Activated naive CD8-positive, alpha-beta T cell treated with anti-CD3 and anti-CD28 coated beads for 36 hours (primary cell): Measurements from ENCODE around the gene NEU2. TPM values are rescaled to one million over a fixed set of nuclear protein-coding genes. Genes with fewer than 3 reads are reported as not detected.

Experiments
- DNase-seq: peaks from one replicate; pipeline ENCODE4 v3.0.0; 2021
- H3K27ac Mint-ChIP-seq: one replicate; pipeline ENCODE4 v1.8.0; 2022; ENCODE audit warnings: mild to moderate bottlenecking, moderate library complexity, mixed read lengths
- H3K27me3 Mint-ChIP-seq: one replicate; pipeline ENCODE4 v1.8.0; 2022; ENCODE audit warnings: mild to moderate bottlenecking, mixed read lengths
- H3K36me3 Mint-ChIP-seq: one replicate; pipeline ENCODE4 v1.8.0; 2021; ENCODE audit warnings: mild to moderate bottlenecking, mixed read lengths
- H3K4me1 Mint-ChIP-seq: one replicate; pipeline ENCODE4 v1.8.0; 2021; ENCODE audit warnings: mixed read lengths
- H3K4me3 Mint-ChIP-seq: one replicate; pipeline ENCODE4 v1.8.0; 2022; ENCODE audit warnings: mild to moderate bottlenecking, moderate library complexity, mixed read lengths
- H3K9me3 Mint-ChIP-seq: one replicate; pipeline ENCODE4 v1.8.0; 2022; ENCODE audit warnings: mixed read lengths
- total RNA-seq, 2 experiments: library from RNA; stranded (reverse); gene quantifications; one replicate each; pipeline ENCODE4 v1.2.3, GENCODE V29; 2021

The NEU2 gene
- not detected for total RNA-seq

DNA sequence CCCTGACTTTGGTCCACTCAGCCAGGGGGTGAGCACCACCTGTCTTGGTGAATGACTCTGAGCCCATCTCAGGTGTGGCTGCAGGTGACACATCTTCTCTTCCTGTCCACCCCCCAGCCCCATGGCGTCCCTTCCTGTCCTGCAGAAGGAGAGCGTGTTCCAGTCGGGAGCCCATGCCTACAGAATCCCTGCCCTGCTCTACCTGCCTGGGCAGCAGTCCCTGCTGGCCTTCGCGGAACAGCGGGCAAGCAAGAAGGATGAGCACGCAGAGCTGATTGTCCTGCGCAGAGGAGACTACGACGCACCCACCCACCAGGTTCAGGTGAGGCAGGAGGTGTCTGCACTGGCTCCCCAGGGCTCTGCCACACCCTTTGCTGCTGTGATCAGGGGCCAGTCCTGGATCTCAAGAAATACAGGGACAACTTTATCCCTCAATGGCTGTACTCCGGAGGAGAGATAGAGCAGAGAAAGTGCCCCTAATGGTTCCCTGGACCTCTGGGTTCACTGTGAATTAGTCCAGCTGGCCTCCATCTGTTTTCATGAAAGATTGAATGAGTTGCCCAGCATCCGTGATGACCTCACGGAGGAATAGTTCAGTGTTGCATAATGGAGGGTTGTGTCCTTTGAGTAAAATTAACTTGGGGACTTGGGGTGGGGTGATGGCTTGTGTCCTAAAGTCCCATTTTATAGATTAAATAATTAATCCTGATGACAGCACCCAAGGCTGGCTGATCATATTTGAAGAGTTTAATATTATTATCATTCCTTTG, at the start of gene NEU2:
NEU2 (plus strand) TSS at position 122 of the 770 bp plus-strand sequence; CDS start at position 122, 0 bp downstream.
- no peak within 1 kb of the TSS for H3K4me3 Mint-ChIP-seq
- DNase-seq = no peak
- no peaks in the 10 kb centered on the region for H3K36me3 Mint-ChIP-seq
- no peaks in the 10 kb centered on the region for H3K9me3 Mint-ChIP-seq
- H3K27me3 Mint-ChIP-seq = no peaks in the 10 kb centered on the region
- H3K27ac Mint-ChIP-seq = no peak within 1 kb of the TSS
- peaks cover 1% of the 10 kb centered on the region for H3K4me1 Mint-ChIP-seq

DNA sequence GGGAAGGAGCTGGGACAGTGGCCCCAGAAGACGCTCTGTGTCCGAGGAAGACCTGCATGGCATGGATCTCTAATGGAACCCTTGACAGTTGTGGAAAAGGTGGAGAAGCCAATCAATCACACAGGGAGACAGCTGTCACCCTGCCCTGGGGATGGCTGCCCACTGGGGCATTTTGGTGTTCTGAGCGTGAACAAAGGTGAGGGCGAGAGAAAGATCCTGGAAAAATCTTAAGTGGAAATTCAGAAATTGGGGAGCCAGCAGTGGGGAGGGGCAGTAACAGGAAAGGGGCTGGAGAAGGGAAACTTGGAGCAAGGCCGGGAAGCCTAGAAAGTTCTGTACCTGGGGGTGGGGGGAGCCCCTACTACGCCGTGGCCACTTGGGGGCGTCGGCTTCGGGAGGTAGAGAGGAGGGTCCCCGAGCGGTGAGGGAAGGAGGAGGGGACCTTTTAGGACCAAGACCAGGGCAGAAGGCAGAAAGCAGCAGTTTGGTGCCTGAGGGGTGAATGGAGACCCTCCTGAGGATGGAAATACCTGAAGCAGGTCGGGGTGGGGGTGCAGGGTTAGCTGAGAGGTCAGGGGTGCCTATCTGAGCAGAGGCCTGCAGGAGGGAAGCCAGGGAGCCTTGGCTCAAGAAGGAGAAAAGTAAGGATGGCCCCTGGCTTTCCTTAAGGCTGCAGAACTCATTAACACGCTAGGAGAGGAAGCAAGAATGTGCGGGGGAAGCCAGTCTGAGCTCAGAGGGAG, 49.4 kb upstream of the NEU2 start:
- Mint-ChIP-seq H3K4me1 (peaks cover 4% of the 10 kb centered on the region), H3K27ac (no peak overlapping the region), H3K36me3 (peaks cover 6% of the 10 kb centered on the region), H3K4me3 (no peak overlapping the region), H3K27me3 (peaks cover 14% of the 10 kb centered on the region), H3K9me3 (peaks cover 5% of the 10 kb centered on the region)
- DNase-seq = no peak

DNA sequence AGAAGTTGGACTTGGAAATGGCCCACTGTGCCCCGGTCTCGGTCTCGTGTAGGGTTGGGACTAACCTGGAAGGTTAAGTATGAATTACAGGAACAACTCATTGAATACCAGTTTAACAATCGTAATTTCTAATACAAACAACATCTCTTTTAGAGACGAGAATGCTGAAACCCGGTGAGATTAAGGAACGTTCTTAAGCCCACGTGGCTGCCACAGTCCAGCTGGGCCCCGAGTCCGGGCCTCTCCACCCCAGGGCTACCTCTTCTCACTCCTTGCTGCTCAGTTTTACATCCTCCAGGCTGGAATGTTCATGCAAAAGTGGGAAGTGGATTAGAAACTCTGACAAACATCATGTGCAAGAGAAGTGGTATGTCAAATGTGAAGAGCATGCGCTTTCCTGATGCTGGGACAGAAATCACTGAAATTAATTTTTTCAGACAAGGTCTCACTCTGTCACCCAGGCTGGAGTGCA, 48.8 kb upstream of the NEU2 start:
- Mint-ChIP-seq H3K27me3 (peaks cover 14% of the 10 kb centered on the region), H3K9me3 (peaks cover 5% of the 10 kb centered on the region), H3K27ac (no peak overlapping the region), H3K4me3 (no peak overlapping the region), H3K4me1 (peaks cover 4% of the 10 kb centered on the region), H3K36me3 (peaks cover 6% of the 10 kb centered on the region)
- no peak for DNase-seq

DNA sequence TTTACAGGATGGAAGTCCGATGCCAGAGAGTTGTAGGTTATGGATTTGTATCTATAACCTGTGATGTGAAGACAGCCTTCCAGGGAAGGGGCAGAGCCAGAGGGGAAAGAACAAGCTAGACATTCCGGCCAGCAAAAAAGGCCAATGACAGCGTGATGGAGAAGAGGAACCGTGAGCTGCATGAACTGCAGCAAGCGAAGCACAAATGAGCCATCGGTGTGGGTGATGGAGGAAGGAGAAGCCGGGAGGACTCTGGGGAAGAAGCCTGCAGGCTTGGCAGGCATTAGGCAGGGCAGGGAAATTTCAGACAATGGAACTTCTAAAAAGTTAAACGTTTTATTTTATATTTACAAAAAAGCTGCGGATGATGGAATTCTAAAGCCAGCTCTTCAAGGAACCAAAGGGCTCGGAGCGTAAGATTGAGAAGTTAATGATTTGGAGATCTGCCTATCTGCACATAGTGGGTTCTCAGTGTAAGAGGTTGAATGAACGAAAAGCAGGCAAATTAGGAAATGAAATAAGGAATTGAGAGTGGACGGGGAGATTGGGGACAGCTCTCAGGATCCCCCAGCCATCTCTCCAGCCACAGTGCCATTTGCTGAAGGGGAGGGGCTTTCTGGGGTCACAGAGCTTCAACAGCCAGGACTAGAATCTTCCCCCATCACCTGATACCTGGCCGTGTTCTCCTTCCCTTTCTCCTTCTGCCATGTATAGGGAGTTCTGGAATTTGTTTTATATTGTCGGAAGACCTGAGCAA, 47.8 kb upstream of the NEU2 start:
- peaks cover 5% of the 10 kb centered on the region for H3K9me3 Mint-ChIP-seq
- H3K4me1 Mint-ChIP-seq = peaks cover 4% of the 10 kb centered on the region
- H3K27me3 Mint-ChIP-seq = peaks cover 19% of the 10 kb centered on the region
- DNase-seq = no peak
- H3K36me3 Mint-ChIP-seq = peaks cover 6% of the 10 kb centered on the region
- H3K4me3 Mint-ChIP-seq = no peak overlapping the region
- H3K27ac Mint-ChIP-seq = no peak overlapping the region

DNA sequence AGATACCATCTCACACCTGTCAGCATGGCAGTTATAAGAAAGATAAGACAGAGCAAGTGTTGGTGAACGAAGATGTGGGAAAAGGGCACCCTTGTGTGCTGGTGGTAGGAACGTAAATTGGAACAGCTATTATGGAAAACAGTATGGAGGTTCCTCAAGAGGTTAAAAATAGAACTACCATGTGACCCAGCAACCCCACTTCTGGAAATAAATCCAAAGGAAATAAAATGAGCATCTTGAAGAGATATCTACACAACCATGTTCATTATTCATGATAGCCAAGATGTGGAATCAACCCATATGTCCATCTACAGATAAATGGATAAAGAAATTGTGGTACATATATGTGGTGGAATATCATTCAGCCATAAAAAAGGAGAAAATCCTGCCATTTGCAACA, 46.3 kb upstream of the NEU2 start:
- peaks cover 6% of the 10 kb centered on the region for H3K36me3 Mint-ChIP-seq
- no peak overlapping the region for H3K27ac Mint-ChIP-seq
- H3K4me1 Mint-ChIP-seq = peaks cover 2% of the 10 kb centered on the region
- H3K4me3 Mint-ChIP-seq = no peak overlapping the region
- DNase-seq = no peak
- peaks cover 21% of the 10 kb centered on the region for H3K27me3 Mint-ChIP-seq
- peaks cover 5% of the 10 kb centered on the region for H3K9me3 Mint-ChIP-seq

DNA sequence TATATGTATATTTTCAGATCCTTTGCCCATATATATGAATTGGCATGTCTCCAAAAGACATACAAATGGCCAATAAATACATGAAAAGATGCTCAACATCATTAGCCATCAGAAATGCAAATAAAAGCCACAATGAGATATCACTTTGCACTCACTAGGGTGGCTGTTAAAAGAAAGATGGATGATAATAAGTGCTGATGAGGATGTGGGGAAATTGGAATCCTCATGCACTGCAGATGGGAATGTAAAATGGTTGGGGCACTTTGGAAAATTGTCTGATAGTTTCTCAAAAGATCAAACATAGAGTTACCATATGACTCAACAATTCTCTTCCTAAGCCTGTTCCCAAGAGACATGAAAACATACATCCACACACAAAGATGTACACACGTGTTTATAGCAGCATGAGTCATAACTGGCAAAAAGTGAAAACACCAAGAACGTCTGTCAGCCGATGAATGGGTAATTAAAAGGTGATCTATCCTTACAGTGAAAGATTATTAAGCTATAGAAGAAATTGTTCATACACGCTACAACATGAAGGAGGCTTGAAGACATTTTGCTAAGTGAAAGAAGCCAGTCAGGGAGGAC, 39.1 kb upstream of the NEU2 start:
- Mint-ChIP-seq H3K36me3 (no peaks in the 10 kb centered on the region), H3K4me1 (no peaks in the 10 kb centered on the region), H3K9me3 (no peaks in the 10 kb centered on the region), H3K27me3 (peaks cover 7% of the 10 kb centered on the region), H3K27ac (no peak overlapping the region), H3K4me3 (no peak overlapping the region)
- no peak for DNase-seq

DNA sequence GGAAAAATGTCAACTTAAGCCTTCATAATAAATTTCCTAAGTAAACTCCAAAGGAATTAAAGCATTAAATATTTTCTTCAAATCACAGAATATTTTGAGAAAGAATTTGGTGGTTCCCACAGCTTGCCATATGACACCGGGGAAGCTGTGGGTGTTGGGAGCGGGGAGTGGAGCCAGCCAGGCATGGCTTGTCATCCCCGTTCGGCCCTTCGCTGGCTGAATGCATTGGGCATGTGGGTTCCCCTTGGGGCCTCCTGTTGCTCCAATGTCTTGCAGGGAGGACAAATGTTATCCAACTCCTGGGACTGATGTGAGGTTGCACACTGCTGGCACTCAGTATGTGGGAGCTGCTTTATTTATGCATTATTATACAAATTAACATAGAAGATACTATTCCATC, 38.0 kb upstream of the NEU2 start:
- Mint-ChIP-seq H3K27ac (no peak overlapping the region), H3K36me3 (no peaks in the 10 kb centered on the region)
- DNase-seq = no peak

DNA sequence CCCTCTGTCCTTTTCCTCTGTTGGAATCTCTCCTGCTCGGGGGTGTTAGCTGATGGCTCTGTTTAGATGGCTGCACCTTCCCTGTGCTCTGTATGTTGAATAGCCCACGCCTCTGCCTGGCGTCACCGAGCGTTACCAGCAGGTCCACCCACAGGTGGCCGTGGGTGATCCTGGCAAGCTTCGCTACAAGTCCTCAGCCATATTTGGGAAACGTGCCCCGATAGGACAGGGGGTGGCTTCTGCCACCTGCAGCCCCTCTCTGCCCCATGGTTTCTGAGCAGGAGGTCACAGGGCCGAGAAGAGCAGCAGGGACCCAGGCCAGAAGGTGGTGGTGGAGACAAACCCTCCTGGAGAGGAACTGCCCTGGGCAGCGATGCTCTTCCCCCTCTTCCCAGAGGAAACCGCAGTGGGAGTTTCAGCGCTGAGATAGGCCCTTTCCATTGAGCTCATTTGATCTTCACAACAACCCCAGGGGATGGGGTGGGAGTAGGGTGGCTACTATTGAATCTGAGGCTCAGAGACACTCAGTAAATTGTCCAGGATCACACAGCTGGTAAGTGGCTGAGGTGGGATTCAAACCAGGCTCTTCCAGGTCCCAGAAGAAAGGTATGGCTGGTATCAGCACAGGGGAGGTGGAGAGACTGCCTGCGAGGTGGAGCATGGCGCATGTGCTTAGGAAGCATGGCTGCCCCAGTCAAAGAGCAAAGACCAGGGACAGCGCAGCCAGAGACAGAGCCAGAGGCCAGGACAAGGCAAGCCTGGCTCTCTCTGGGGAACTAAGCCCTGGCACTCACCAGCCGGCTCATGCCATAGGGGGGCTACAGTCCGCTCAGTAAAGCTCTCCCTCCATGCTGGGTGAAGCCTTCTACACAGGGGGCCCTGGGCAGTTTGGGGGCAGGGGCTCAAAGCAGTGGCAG, 34.5 kb upstream of the NEU2 start:
- DNase-seq = no peak
- H3K36me3 Mint-ChIP-seq = no peaks in the 10 kb centered on the region
- no peaks in the 10 kb centered on the region for H3K27me3 Mint-ChIP-seq
- no peak overlapping the region for H3K4me3 Mint-ChIP-seq
- no peaks in the 10 kb centered on the region for H3K4me1 Mint-ChIP-seq
- H3K27ac Mint-ChIP-seq = no peak overlapping the region
- no peaks in the 10 kb centered on the region for H3K9me3 Mint-ChIP-seq

More for the DNA sequence above, 38.0 kb upstream of the NEU2 start:
- no peak overlapping the region for H3K4me3 Mint-ChIP-seq
- no peaks in the 10 kb centered on the region for H3K9me3 Mint-ChIP-seq
- H3K27me3 Mint-ChIP-seq = peaks cover 5% of the 10 kb centered on the region
- H3K4me1 Mint-ChIP-seq = no peaks in the 10 kb centered on the region

DNA sequence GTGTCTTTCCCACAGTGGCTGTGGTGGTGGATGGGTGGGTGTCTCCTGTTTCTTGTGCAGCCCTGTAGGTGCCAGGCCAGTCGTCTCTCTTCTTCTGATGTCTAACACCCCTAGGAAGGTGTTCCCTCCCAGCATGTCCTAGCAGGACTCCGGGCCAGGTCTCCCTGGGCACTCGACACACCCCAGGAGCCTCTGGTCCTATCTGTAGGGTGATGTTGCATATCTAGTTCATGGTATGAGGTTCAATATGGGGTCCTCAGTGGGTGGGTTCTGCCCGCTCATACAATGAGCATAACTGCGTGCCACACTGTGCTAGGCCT, 33.8 kb upstream of the NEU2 start:
- Mint-ChIP-seq H3K4me3 (no peak overlapping the region), H3K27me3 (no peaks in the 10 kb centered on the region), H3K9me3 (no peaks in the 10 kb centered on the region), H3K27ac (no peak overlapping the region), H3K4me1 (no peaks in the 10 kb centered on the region), H3K36me3 (no peaks in the 10 kb centered on the region)
- DNase-seq = no peak

DNA sequence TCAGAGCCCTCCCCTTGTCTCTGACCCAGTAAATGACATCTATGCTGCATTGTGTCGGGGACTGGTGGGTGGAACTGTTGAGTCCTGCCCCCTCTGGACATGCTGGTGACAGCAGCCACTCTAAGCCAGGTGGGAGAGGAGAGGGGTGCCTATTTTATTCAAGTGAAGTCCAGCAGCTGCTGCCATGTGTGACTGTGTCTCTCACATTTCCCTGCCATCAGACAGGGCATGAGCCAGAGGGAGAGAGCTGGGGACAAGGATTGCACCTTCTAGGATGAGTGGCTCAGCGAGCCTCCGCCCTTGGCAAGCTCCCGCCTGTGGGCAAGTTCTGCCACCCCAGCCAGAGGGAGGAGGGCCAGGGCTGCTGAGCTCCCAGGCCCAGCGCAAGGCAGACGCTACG, 33.1 kb upstream of the NEU2 start:
- Mint-ChIP-seq H3K27ac (no peak overlapping the region), H3K4me3 (no peak overlapping the region), H3K27me3 (no peaks in the 10 kb centered on the region), H3K4me1 (no peaks in the 10 kb centered on the region), H3K9me3 (no peaks in the 10 kb centered on the region), H3K36me3 (no peaks in the 10 kb centered on the region)
- no peak for DNase-seq

DNA sequence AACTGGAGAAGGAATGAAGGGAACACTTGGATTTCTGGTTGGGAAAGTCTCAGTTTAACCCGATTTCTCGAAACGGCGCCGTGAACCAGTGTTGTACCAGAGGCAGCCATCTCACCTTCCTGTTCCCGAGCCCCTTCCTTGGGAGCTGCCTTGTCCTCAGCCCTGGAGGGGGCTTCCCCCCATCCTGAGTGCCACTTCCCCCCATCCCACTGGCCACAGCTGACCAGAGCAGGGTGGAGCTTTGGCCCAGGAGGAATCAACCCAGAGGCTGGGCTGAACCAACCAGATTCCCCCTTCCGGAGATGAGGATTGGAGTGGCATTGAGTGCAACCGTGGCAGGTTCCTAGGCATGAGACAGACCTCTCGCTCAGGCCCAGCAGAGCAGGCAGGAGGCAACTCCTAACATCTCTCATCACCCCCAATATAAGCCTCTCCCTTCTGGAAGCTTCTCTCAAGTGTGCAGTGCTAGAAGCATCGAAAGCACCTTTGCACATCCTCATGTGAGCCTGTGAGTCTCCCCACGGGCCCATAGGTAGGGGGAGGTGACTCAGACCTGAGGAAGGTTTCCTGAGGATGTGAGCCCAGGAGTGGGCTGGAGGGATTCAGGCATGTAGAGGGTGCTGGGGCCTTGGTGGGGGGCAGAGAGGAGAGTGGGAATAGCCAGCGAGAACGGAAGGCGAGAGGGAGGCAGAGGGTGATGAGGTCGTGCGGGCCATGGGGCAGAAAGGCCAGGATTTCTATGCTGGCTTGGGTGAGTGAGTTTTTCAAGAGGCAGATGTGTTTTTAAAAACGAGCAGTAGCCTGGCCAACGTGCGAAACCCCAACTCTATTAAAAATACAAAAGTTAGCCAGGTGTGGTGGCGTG, 31.4 kb upstream of the NEU2 start:
- no peaks in the 10 kb centered on the region for H3K27me3 Mint-ChIP-seq

DNA sequence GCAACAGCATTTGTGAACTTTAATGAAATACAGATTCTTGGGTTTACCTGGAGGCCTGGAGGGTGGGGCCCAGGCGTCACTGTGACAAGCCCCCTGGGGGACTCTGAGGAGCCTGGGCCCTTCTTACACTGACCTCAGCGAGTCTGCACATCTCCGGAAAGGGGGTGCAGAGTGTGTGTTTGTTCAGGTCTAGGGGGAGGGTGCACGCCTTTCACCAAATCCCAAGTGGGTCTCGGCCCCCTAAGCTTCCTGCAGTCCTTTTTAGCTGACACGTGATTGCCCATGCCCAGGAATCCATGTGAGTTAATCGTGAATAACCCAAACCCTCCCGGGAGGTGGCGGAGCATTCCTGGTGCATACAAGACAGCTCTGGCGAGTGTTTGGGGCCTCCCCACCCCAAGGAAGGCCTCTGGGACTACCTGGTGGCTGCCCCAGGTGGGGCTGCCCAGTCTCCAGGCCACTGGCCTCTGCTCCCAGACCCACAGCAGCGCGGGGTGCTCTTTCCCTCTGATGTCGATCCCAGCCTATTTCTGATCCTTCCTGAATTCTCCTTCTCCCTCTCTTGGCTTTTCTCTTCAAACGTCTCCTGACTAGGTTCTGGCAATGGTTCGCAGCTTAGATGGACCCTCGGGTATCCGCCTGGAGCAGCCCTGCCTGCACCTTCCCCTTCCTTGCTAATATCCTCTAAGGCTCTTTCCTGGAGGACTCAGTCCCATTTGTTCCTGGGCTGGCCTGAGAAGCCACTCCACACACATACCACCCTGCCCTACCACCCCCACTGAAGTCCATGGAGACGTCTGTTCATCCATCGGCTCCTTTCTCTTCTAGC, 29.4 kb upstream of the NEU2 start:
- H3K36me3 Mint-ChIP-seq = no peaks in the 10 kb centered on the region
- H3K27ac Mint-ChIP-seq = no peak overlapping the region
- H3K9me3 Mint-ChIP-seq = no peaks in the 10 kb centered on the region
- H3K4me1 Mint-ChIP-seq = no peaks in the 10 kb centered on the region
- H3K27me3 Mint-ChIP-seq = no peaks in the 10 kb centered on the region
- no peak overlapping the region for H3K4me3 Mint-ChIP-seq
- no peak for DNase-seq

More for the DNA sequence above, 31.4 kb upstream of the NEU2 start:
- Mint-ChIP-seq H3K27ac (no peak overlapping the region), H3K9me3 (no peaks in the 10 kb centered on the region), H3K4me3 (no peak overlapping the region), H3K36me3 (no peaks in the 10 kb centered on the region), H3K4me1 (no peaks in the 10 kb centered on the region)
- no peak for DNase-seq
